Activated CD8-positive, alpha-beta memory T cell treated with anti-CD3 and anti-CD28 coated beads for 48 hours (primary cell): ENCODE measurements around the gene FSTL1.
"Not testable (repeated sequence)": the region's sequence is repeated elsewhere in the genome, so short reads cannot be mapped to it uniquely, and the experiment has no call there.

Experiments
- DNase-seq, 3 experiments: peaks; one replicate each; pipeline ENCODE4 v3.0.0-alpha.2; 2020; ENCODE audit warnings: low read depth in 2 of 3, low spot score in 2 of 3

The FSTL1 gene

DNA sequence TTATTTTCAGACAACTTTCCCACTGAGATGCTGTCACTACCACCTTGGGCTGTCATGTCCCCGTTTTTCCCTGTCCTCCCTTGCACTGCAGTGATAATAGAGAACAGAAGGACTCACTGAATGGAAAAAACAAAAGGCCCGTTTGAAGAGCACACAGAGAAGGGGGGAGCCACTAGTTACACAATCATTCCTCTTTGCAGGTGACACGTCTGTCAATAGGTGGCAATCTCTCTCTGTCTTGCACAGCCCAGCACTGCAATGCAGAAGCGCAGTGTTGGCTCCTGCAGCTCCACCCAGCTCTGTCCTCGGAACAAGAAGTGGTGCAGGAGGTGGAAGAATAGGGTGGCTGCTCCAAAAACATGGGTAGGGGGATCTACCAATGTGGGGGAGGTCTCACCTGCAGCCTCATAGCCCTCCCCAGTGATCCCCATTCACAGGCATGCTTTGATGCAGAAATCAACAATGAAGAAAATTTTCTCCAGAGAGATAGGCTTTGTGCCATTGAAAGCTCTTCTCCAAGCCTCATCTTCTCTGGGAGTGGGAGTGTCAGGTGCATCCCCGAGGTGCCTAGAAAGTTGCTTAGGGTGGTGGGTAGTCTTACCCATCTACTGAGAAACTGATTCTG is 31.8 kb downstream of the FSTL1 start:
- no peak for DNase-seq

DNA sequence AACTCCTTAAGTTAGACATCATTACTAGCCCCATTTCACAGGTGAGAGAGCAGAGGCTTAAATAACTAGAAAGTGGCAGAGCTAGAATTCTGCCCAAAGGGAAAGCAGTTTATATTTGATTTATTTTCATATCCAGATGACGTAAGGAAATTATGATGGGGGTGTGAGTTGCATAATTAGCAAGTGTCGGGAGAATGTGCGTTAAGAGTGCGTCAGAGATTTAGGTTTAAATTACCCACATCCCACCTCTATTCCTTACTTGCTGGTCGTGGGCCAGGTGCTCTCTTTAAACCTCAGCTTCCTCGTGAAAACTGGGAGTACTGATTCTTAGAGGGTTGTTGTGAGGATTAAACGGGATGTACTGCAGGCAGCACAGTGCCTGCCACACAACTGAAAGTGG is 32.3 kb downstream of the FSTL1 start:
- no peak for DNase-seq

DNA sequence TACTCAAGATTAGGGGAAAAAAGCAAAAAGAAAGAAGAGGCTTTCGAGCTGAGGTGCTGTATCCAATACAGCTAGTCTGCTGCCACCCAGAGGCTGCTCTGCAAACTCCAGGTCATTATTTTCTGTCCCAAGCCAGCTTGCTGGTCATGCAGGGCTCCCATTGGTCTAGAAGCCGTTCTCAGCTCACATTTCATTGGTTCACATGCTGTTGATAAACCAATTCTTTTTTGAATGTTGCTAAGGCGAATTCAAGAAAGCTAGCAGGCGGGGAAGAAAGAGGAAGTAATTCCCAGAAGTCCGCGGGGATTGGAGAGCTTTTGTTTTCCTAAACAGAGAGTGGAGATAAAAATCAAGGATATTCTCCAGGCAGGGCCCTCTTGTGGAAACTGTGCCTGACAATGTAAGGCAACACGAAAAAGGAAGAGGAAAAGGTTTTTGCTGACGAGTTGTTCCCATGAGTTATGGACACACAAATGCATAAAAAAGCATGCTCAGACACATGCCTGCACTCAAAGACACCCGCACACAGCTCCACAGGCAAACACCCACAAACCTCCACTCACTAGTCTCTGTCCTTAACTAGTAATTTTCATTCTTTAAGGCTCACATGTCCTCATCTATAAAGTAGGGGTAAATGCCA is 33.4 kb downstream of the FSTL1 start:
- DNase-seq, result peak; percentile 48 to 59 (median 58)

GRCh38 chr3:120416868-120417267 is 33.9 kb downstream of the FSTL1 start:
- no peak for DNase-seq

GRCh38 chr3:120415756-120416155 is 35.0 kb downstream of the FSTL1 start:
- no peak for DNase-seq

DNA sequence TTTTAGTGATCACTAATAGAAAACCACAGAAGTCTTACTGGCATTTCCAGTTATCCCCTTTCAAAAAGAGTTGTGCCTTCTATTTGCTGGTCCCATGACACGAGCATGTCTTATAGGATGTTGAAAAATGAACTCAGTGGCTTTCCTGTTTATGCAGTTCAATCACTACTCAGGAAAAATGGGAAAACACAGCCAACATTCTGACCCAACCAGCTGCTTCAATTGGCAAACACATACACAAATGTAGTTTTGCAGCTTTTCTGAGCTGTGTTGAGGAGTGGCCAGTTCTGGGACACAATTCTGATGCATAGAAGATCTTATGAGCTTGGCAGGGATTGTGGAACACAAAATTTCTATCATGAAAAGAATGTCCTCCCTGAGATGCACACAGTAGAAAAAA is 40.3 kb downstream of the FSTL1 start:
- no peak for DNase-seq

DNA sequence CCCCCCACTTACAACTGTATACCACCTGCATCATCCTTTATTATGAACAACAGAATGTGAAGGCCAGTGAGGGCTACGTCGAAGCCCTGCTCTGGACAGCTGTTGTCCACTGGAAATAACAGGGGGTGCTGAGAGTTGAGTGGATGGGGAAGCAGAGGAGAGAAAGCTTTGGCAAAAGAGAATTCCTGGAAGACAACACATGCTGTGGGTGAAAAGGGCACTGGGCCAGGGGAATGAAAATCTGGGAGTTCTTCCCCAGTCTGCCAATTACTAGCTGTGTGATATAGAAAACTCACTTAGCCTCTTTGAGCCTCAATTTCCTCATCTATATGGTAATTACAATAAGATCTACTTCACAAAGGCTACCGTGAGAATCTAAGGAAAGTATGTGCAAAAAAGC is 40.7 kb downstream of the FSTL1 start:
- no peak for DNase-seq

DNA sequence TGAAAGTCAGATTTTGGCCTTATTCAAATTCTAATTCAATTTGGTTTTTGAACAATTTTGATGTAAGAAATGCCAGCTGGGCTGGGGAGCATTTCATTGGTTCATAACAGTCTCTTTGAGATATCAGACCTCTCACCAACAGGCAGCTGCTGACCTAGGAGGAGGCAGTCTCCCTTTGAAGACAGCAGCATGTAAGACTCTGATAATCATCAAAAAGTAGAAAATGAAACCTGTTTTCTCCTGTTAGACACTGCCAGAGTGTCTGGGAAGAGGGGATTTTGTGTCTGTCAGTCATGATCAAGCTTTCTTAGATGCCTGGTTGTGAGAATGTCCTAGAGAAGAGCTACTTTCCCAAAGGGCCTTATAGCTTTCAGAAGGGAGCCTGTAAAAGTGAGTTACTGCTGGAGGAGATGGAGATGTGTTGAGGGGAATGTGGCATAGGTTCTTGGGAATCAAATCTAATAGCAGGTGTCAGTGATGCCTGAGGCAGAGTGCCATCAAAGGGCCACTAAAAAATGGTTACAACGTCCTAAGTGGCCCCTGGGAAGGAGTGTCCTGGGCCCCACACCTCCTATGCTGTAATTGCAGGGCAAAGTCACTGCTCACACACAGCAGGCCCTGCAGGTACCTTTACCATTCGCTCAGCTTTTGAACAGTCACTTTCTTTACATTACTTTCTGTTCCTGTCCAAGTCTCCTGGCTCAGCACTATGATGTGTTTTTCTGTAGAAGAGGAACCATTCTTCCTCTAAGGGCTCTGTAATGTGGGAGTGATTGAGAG is 43.1 kb downstream of the FSTL1 start:
- DNase-seq, result no peak

GRCh38 chr3:120404876-120405275 is 45.9 kb downstream of the FSTL1 start:
- DNase-seq, result no peak

DNA sequence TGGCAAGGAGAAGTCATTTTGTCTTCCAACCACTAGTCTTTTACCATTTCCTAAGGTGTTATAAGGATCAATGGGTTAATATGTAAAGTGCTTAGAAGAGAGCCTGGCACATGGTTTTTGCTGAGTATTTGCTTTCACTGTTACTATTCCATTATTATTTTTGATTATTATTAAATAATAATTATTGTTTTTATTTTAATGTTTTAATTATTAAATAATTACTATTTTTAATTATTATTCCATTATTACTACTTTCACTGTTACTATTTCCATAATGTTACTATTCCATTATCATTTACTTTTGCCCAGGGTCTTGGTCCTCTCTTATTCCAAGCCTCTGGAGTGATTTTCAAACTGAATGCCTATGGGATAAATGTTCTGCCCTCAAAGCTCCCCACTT is 48.5 kb downstream of the FSTL1 start:
- no peak for DNase-seq

- DNase-seq, result no peak
These were observed 51.4 kb downstream of the FSTL1 start for GRCh38 chr3:120399372-120399771.

DNA sequence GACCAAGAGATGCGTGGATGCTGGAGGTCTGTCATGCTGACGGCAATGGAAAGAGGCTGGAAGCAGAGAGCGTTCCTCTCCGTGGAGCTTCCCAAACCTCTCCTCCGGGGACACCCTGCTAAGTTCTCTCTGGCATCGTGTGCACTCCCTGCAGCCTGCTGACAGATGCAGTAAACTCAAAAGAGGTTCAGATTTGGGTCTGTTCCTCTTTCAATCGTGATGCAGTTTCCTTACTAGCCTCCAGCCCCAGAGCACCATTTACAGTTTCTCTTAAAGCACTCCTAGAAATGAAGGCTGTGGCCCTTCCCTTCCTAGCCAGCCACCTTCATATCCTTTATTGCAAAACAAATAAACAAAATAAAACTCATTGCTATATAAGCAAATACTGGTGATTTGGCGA is 54.3 kb downstream of the FSTL1 start:
- no peak for DNase-seq

GRCh38 chr3:120394347-120394746 is 56.4 kb downstream of the FSTL1 start:
- DNase-seq, result no peak

GRCh38 chr3:120393761-120394160 is 57.0 kb downstream of the FSTL1 start:
- no peak for DNase-seq

DNA sequence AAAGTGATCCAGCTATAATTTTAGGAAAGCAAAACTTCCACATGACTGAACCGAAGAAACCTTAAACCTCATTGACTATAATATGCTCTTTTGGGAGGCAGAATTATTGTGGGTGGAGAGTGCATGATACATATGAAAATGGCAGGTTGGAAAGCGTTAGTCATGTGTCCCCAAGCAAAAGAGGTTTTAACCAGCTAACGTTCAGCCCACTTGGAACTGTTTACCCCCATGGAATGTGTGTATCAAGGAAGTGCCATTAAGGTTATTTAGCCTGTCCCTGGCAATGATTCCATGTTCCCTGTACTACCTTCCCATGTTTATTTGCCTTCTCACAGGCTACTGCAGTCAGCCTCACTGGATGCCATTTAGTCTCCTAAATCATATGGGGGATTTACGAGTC is 57.5 kb downstream of the FSTL1 start:
- DNase-seq, result no peak

- DNase-seq, result no peak
These were observed 67.8 kb downstream of the FSTL1 start for GRCh38 chr3:120382941-120383447.

DNA sequence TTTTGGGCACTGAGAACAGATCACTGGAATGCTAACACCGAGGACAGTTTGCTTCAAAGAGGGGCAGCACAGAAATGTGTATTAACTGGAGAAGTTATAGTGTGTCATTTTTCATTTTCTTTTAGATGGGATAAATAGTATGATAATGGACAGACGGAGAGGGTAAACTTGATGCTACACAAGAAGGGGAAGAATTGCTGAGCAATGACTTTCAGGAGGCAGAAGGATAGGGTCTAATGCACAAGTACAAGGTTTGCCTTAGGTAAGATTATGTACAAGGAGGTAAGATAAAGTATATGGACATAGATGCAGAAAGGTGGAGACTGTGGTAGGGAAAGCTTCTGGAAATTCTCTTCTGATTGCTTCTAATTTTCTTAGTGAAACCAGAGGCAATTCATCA is 69.3 kb downstream of the FSTL1 start:
- DNase-seq, result no peak

GRCh38 chr3:120377948-120378347 is 72.8 kb downstream of the FSTL1 start:
- DNase-seq, result not testable (repeated sequence)

GRCh38 chr3:120370463-120370862 is 80.3 kb downstream of the FSTL1 start:
- DNase-seq, result no peak

GRCh38 chr3:120369037-120369467 is 81.7 kb downstream of the FSTL1 start:
- no peak for DNase-seq

DNA sequence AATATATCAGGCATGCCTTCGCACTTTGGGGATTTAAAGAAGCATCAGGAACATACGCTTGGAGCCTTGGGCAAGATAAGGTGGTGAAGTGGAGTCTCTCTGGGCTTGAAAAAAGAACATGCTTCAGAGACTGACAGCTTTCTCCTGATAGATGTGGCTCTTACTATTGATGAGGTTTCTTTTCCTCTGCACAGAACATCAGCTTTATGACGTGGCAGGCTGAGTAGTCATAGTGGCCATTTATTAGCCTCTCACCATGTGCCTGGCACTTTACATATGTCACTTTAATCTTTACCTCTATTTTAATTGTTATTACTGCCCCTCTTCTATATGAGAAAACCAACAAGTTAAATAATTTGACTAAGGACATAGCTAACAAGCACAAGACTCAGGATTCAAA is 82.6 kb downstream of the FSTL1 start:
- DNase-seq, result no peak

DNA sequence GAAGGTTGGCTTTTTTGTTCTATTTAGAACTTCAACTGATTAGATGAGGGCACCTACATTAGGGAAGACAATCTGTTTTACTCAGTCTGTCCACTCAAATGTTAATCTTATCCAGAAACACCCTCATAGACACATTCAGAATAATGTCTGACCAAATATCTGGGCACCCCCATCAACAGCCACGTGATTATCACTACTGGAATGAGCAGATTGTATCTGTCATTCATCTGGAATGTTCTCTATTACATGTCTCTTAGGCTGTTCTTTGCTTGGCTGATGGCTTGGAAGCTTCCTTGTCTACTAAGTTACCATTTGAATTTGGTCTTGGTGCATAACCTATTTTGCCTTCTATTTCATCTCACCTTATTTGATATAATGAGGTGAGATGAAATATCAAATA is 86.0 kb downstream of the FSTL1 start:
- no peak for DNase-seq
